H9 (cell line): Measurements from ENCODE around the gene TRIM60. TPM values are rescaled to one million over a fixed set of nuclear protein-coding genes. Genes with fewer than 3 reads are reported as not detected.

Source experiments
- DNase-seq: peaks from one replicate; pipeline ENCODE4 v3.0.0-alpha.2; 2017
- H2AFZ ChIP-seq: one replicate; pipeline ENCODE4 v1.6.1; 2013; ENCODE audit warnings: mild to moderate bottlenecking, low read length, control low read depth, moderate library complexity
- H2AK5ac ChIP-seq: 2 replicates; pipeline ENCODE4 v1.6.1; 2013; ENCODE audit warnings: low read length, control low read depth, mixed read lengths; ENCODE audit not compliant: insufficient read length
- H2BK120ac ChIP-seq: one replicate; pipeline ENCODE4 v1.6.1; 2013; ENCODE audit warnings: low read depth, mild to moderate bottlenecking, low read length, control low read depth, inconsistent platforms; ENCODE audit not compliant: poor library complexity, severe bottlenecking
- H2BK12ac ChIP-seq: 2 replicates; pipeline ENCODE4 v1.6.1; 2013; ENCODE audit warnings: low read length, control low read depth, mixed read lengths, low read depth; ENCODE audit not compliant: insufficient read length
- H2BK15ac ChIP-seq: 2 replicates; pipeline ENCODE4 v1.6.1; 2013; ENCODE audit warnings: low read depth, low read length, control low read depth
- H2BK20ac ChIP-seq: one replicate; pipeline ENCODE4 v1.6.1; 2013; ENCODE audit warnings: low read depth, mild to moderate bottlenecking, low read length, control low read depth, inconsistent platforms; ENCODE audit not compliant: poor library complexity, severe bottlenecking
- H2BK5ac ChIP-seq: 2 replicates; pipeline ENCODE4 v1.6.1; 2013; ENCODE audit warnings: low read length, control low read depth, mixed read lengths; ENCODE audit not compliant: insufficient read length
- H3K14ac ChIP-seq: 2 replicates; pipeline ENCODE4 v1.6.1; 2013; ENCODE audit warnings: low read length, control low read depth; ENCODE audit not compliant: insufficient read depth
- H3K18ac ChIP-seq: 2 replicates; pipeline ENCODE4 v1.6.1; 2013; ENCODE audit warnings: low read depth, mild to moderate bottlenecking, mixed read lengths, low read length, control low read depth; ENCODE audit not compliant: insufficient read length
- H3K23ac ChIP-seq: 2 replicates; pipeline ENCODE4 v1.6.1; 2013; ENCODE audit warnings: low read length, control low read depth, mixed read lengths, low read depth; ENCODE audit not compliant: insufficient read length
- H3K23me2 ChIP-seq: 2 replicates; pipeline ENCODE4 v1.6.1; 2013; ENCODE audit warnings: low read depth, mild to moderate bottlenecking, mixed read lengths, low read length, control low read depth; ENCODE audit not compliant: insufficient read length, poor library complexity, severe bottlenecking
- H3K27ac ChIP-seq: 2 replicates; pipeline ENCODE4 v1.5.1; 2013; ENCODE audit warnings: low read length, control low read depth, mixed read lengths, low read depth; ENCODE audit not compliant: insufficient read length
- H3K27me3 ChIP-seq: 2 replicates; pipeline ENCODE4 v1.6.1; 2013; ENCODE audit warnings: low read length, control low read depth, inconsistent platforms; ENCODE audit not compliant: insufficient read depth
- H3K4ac ChIP-seq: 2 replicates; pipeline ENCODE4 v1.6.1; 2013; ENCODE audit warnings: low read depth, mild to moderate bottlenecking, control low read depth, inconsistent platforms, low read length, moderate library complexity
- H3K4me1 ChIP-seq: 2 replicates; pipeline ENCODE4 v1.6.1; 2013; ENCODE audit warnings: low read length, control low read depth, inconsistent platforms; ENCODE audit not compliant: insufficient read depth
- H3K4me2 ChIP-seq: 2 replicates; pipeline ENCODE4 v1.6.1; 2013; ENCODE audit warnings: low read length, control low read depth, mixed read lengths; ENCODE audit not compliant: insufficient read length, insufficient read depth
- H3K56ac ChIP-seq: 2 replicates; pipeline ENCODE4 v1.6.1; 2013; ENCODE audit warnings: low read depth, mild to moderate bottlenecking, mixed read lengths, low read length, control low read depth; ENCODE audit not compliant: insufficient read length
- H3K79me1 ChIP-seq: 2 replicates; pipeline ENCODE4 v1.6.1; 2013; ENCODE audit warnings: low read depth, mild to moderate bottlenecking, moderate library complexity, low read length, control low read depth, inconsistent platforms; ENCODE audit not compliant: insufficient read depth, poor library complexity, severe bottlenecking
- H3K79me2 ChIP-seq: 2 replicates; pipeline ENCODE4 v1.6.1; 2013; ENCODE audit warnings: low read length, control low read depth, inconsistent platforms; ENCODE audit not compliant: insufficient read depth
- H3K9ac ChIP-seq: 2 replicates; pipeline ENCODE4 v1.6.1; 2013; ENCODE audit warnings: low read length, control low read depth, mixed read lengths; ENCODE audit not compliant: insufficient read length; ENCODE audit errors: extremely low read depth
- H3K9me3 ChIP-seq: one replicate; pipeline ENCODE4 v1.6.1; 2013; ENCODE audit warnings: low read depth, low read length, inconsistent platforms; ENCODE audit not compliant: control insufficient read depth
- H3T11ph ChIP-seq: one replicate; pipeline ENCODE4 v1.6.1; 2013; ENCODE audit warnings: mild to moderate bottlenecking, low read length, control low read depth, inconsistent platforms
- H4K20me1 ChIP-seq: one replicate; pipeline ENCODE4 v1.6.1; 2013; ENCODE audit not compliant: control insufficient read depth, insufficient read length, insufficient read depth
- H4K5ac ChIP-seq: 2 replicates; pipeline ENCODE4 v1.6.1; 2013; ENCODE audit warnings: low read depth, mild to moderate bottlenecking, mixed read lengths, low read length, control low read depth; ENCODE audit not compliant: insufficient read length
- H4K8ac ChIP-seq: replicated peaks from 2 replicates; pipeline ENCODE4 v1.6.1; 2013; ENCODE audit warnings: low read length, control low read depth, mixed read lengths, low read depth; ENCODE audit not compliant: insufficient read length
- H4K91ac ChIP-seq: 2 replicates; pipeline ENCODE4 v1.6.1; 2013; ENCODE audit warnings: low read depth, mild to moderate bottlenecking, moderate library complexity, mixed read lengths, low read length, control low read depth; ENCODE audit not compliant: insufficient read length
- H3K27ac Mint-ChIP-seq, 3 experiments: 2 replicates in 2 of 3; 3 replicates in 1 of 3; pipeline ENCODE4 v1.8.0; 2020 to 2021; ENCODE audit warnings: mixed read lengths in 3 of 3, mild to moderate bottlenecking in 1 of 3, moderate library complexity in 1 of 3
- H3K27me3 Mint-ChIP-seq: 2 replicates; pipeline ENCODE4 v1.8.0; 2021; ENCODE audit warnings: low read depth, mild to moderate bottlenecking, moderate library complexity, mixed read lengths
- H3K36me3 Mint-ChIP-seq, 3 experiments: 2 replicates in 2 of 3; 3 replicates in 1 of 3; pipeline ENCODE4 v1.8.0; 2020 to 2021; ENCODE audit warnings: low read depth in 3 of 3, mixed read lengths in 3 of 3; ENCODE audit not compliant: insufficient read depth in 1 of 3
- H3K4me1 Mint-ChIP-seq, 2 experiments: 2 replicates each; pipeline ENCODE4 v1.8.0; 2020; ENCODE audit warnings: mixed read lengths in 2 of 2
- H3K4me3 Mint-ChIP-seq, 2 experiments: 2 replicates in 1 of 2; 3 replicates in 1 of 2; pipeline ENCODE4 v1.8.0; 2020 to 2021; ENCODE audit warnings: mild to moderate bottlenecking in 2 of 2, mixed read lengths in 2 of 2, moderate library complexity in 1 of 2
- H3K9me3 Mint-ChIP-seq, 2 experiments: 2 replicates in 1 of 2; 3 replicates in 1 of 2; pipeline ENCODE4 v1.8.0; 2020; ENCODE audit warnings: mild to moderate bottlenecking in 2 of 2, mixed read lengths in 2 of 2, moderate library complexity in 1 of 2
- WGBS: extraction: QIAGEN DNeasy Blood & Tissue Kit; methylation state at CpG from one replicate; pipeline ENCODE4 v1.1.7; 2013; ENCODE audit warnings: missing lambda C conversion rate, low lambda C conversion rate, mixed read lengths; ENCODE audit not compliant: insufficient read length; ENCODE audit errors: extremely low coverage; 5-methylcytosine and 5-hydroxymethylcytosine counted together
- total RNA-seq: library from RNA; stranded (reverse); gene quantifications from 2 replicates; pipeline ENCODE4 v1.2.1, GENCODE V29; 2021
- TF ChIP-seq, protein P1 (sequence below): fragments of 200-600 bp; sonication (generic); conservative IDR thresholded peaks from 3 replicates; pipeline ENCODE4 v1.8.0; 2021; ENCODE audit warnings: antibody characterized with exemption, mild to moderate bottlenecking

The TRIM60 gene
- total RNA-seq, 1 experiment from 2014 or later = not detected

DNA sequence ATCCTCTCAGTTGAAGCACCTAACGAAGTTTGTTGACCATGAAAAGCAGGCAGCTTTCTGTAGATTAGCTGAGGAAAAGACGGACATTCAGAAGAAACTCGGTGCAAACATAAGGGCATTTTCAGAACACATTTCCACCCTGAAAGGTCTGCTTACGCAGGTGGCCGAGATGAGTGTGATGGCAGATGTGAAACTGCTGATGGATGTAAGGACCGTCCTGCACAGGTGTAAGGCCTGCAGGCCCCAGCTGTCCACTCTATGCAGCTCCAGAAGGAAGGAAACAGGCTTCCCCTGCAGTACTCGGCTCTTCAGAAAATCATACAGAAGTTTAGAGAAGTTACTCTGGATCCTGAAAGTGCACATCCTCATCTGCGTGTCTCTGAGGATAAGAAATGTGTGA is 20.8 kb upstream of the TRIM60 start:
- TF ChIP-seq, protein P1, sequence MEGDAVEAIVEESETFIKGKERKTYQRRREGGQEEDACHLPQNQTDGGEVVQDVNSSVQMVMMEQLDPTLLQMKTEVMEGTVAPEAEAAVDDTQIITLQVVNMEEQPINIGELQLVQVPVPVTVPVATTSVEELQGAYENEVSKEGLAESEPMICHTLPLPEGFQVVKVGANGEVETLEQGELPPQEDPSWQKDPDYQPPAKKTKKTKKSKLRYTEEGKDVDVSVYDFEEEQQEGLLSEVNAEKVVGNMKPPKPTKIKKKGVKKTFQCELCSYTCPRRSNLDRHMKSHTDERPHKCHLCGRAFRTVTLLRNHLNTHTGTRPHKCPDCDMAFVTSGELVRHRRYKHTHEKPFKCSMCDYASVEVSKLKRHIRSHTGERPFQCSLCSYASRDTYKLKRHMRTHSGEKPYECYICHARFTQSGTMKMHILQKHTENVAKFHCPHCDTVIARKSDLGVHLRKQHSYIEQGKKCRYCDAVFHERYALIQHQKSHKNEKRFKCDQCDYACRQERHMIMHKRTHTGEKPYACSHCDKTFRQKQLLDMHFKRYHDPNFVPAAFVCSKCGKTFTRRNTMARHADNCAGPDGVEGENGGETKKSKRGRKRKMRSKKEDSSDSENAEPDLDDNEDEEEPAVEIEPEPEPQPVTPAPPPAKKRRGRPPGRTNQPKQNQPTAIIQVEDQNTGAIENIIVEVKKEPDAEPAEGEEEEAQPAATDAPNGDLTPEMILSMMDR = no peak
- H3K23me2 ChIP-seq = peaks cover 3% of the 10 kb centered on the region
- H3K4me1 Mint-ChIP-seq = peaks cover 9 to 11% of the 10 kb centered on the region in 2 experiments
- no peak overlapping the region for H4K8ac ChIP-seq
- no peaks in the 10 kb centered on the region for H3K4me1 ChIP-seq
- H2BK5ac ChIP-seq = no peak overlapping the region
- no peak overlapping the region for H4K5ac ChIP-seq
- no peaks in the 10 kb centered on the region for H3K9me3 ChIP-seq
- H3K9ac ChIP-seq = no peak overlapping the region
- H4K20me1 ChIP-seq = no peaks in the 10 kb centered on the region
- peaks cover 4% of the 10 kb centered on the region; the same call in 1 of the 2 replicates for H3K27me3 Mint-ChIP-seq
- H3K9me3 Mint-ChIP-seq = no peaks in the 10 kb centered on the region
- H3K27me3 ChIP-seq = no peaks in the 10 kb centered on the region
- no peak overlapping the region for H4K91ac ChIP-seq
- H3K27ac Mint-ChIP-seq = 0 out of 7 replicates have a peak overlapping the region, but pooled peaks of 1 of the 3 experiments have one; percentile 28
- DNase-seq = no peak
- H3K56ac ChIP-seq = no peak overlapping the region
- no peak overlapping the region for H3K4ac ChIP-seq
- no peak overlapping the region for H2BK12ac ChIP-seq
- H3K79me1 ChIP-seq = no peaks in the 10 kb centered on the region
- no peak overlapping the region for H2BK20ac ChIP-seq
- H3K79me2 ChIP-seq = no peaks in the 10 kb centered on the region
- H2BK15ac ChIP-seq = no peak overlapping the region
- no peak overlapping the region for H2AFZ ChIP-seq
- WGBS = no CpG with 5 or more reads among the region's 8 CpGs
- no peak overlapping the region for H2BK120ac ChIP-seq
- no peak overlapping the region for H3K23ac ChIP-seq
- H3K4me2 ChIP-seq = no peak overlapping the region
- H3K36me3 Mint-ChIP-seq = no peaks in the 10 kb centered on the region
- H3K18ac ChIP-seq = no peak overlapping the region
- no peak overlapping the region for H3T11ph ChIP-seq
- H3K14ac ChIP-seq = no peak overlapping the region
- no peak overlapping the region for H3K4me3 Mint-ChIP-seq
- no peak overlapping the region for H2AK5ac ChIP-seq
- H3K27ac ChIP-seq = no peak overlapping the region
